Left ventricle myocardium inferior (tissue), 1 donor: ENCODE results near the gene FXR1. TPM values are rescaled to one million over a fixed set of nuclear protein-coding genes. Genes with fewer than 3 reads are reported as not detected.
A peak's percentile ranks its signal among the peaks of the same experiment; 100 is the strongest.
"Not testable (repeated sequence)": the region's sequence is repeated elsewhere in the genome, so short reads cannot be mapped to it uniquely, and the experiment has no call there.

Experiments
- DNase-seq: peaks from one replicate; pipeline ENCODE4 v3.0.0-alpha.2; 2020
- H3K27ac ChIP-seq: fragments of 200-600 bp; replicated peaks from 2 replicates; pipeline ENCODE4 v1.8.0; 2021
- H3K27me3 ChIP-seq: fragments of 200-600 bp; 2 replicates; pipeline ENCODE4 v1.8.0; 2021; ENCODE audit warnings: low read depth
- H3K36me3 ChIP-seq: fragments of 200-600 bp; 2 replicates; pipeline ENCODE4 v1.8.0; 2021
- H3K4me1 ChIP-seq: fragments of 200-600 bp; 2 replicates; pipeline ENCODE4 v1.8.0; 2021
- H3K4me3 ChIP-seq: fragments of 200-600 bp; 2 replicates; pipeline ENCODE4 v1.8.0; 2021; ENCODE audit warnings: mild to moderate bottlenecking, moderate library complexity
- H3K9me3 ChIP-seq: fragments of 200-600 bp; replicated peaks from 2 replicates; pipeline ENCODE4 v1.8.0; 2021
- intact Hi-C: fragments of 100-400 bp; cut with micrococcal nuclease; formaldehyde crosslinking; loops from one replicate; pipeline ENCODE4 v1.11.0; 2022
- long read RNA-seq: library from polyadenylated mRNA; unstranded; transcript quantifications from one replicate; pipeline ENCODE4 v2.0.0, GENCODE V29; 2021
- total RNA-seq: library from RNA; stranded (reverse); fragmentation: NEBNext Ultra II Directional; extraction: Animal tissue kit (Norgen Biotek cat#: 25700); gene quantifications from one replicate; pipeline ENCODE4 v1.2.1, GENCODE V29; 2021
- TF ChIP-seq, protein P1 (sequence below): fragments of 200-600 bp; IDR thresholded peaks from 2 replicates; pipeline ENCODE4 v1.8.0; 2021; ENCODE audit warnings: antibody characterized with exemption, mild to moderate bottlenecking, borderline replicate concordance
- donor health status: DM: no; HTN: yes; CAD: no; lungs with severe emphysema.

Gene FXR1
- 276 TPM for total RNA-seq
- long read RNA-seq, partial matches to known transcripts: 2 of 60 reads
- long read RNA-seq, other reads (novel, unspliced or antisense): 56 of 60 reads

DNA sequence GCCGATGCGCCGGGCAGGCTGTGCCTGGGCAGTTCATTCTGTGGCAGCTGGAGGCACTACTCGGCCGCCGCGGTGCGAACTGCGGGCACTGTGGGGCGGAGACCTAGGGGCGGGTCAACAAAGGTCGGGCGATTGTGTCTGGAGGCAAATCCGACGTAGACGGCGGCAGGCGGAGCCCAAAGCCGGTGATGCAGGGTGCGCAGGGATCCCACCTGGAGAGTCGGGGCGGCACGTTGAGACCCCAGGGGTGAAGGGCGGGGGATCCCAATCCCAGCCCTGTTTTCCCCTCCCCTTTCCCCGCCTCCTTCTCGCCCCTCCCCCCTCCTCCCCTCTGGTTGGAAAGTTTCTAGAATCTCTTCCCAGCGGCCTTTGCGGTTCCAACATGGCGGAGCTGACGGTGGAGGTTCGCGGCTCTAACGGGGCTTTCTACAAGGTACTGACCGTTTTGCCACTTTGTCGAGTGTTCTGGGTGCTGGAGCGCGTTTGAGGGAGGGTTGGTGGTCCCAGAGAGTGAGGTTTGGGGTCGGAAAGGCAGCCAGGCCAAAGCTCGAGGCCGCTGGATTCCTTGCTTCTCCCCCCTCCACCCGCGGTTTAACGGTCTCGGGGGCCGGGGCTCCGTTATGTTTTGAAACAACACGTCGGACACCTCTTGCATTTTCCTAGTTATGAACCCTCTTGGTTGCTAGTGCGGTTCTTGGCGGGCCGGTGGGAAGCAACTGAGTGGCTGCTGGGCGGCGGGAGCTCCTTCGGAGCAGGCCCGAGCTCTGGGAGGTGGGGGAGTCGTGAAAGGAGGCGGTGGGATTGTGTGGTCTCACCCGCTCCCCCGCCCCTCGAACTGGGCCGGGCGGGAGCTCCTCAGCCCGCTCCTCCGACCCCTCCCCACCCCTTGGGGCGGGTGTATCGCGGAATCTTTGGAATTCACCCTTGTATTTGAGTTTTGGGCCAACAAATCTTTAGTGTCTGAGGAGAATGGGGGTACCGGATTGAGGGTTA is at the start of gene FXR1:
TSS of gene FXR1 (plus strand) at position 367 of the 993 bp plus-strand sequence. CDS start at position 383, 16 bp downstream.
- TF ChIP-seq, protein P1, sequence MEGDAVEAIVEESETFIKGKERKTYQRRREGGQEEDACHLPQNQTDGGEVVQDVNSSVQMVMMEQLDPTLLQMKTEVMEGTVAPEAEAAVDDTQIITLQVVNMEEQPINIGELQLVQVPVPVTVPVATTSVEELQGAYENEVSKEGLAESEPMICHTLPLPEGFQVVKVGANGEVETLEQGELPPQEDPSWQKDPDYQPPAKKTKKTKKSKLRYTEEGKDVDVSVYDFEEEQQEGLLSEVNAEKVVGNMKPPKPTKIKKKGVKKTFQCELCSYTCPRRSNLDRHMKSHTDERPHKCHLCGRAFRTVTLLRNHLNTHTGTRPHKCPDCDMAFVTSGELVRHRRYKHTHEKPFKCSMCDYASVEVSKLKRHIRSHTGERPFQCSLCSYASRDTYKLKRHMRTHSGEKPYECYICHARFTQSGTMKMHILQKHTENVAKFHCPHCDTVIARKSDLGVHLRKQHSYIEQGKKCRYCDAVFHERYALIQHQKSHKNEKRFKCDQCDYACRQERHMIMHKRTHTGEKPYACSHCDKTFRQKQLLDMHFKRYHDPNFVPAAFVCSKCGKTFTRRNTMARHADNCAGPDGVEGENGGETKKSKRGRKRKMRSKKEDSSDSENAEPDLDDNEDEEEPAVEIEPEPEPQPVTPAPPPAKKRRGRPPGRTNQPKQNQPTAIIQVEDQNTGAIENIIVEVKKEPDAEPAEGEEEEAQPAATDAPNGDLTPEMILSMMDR: peak; percentile 94
- Histone ChIP-seq H3K4me1 (peaks cover 47% of the 10 kb centered on the region), H3K9me3 (no peaks in the 10 kb centered on the region), H3K36me3 (peaks cover 12% of the 10 kb centered on the region), H3K4me3 (peak within 1 kb of the TSS; percentile 82), H3K27ac (peak within 1 kb of the TSS; percentile 94), H3K27me3 (no peaks in the 10 kb centered on the region)
- peak; percentile 88 for DNase-seq
- intact Hi-C loops: no loop called here

DNA sequence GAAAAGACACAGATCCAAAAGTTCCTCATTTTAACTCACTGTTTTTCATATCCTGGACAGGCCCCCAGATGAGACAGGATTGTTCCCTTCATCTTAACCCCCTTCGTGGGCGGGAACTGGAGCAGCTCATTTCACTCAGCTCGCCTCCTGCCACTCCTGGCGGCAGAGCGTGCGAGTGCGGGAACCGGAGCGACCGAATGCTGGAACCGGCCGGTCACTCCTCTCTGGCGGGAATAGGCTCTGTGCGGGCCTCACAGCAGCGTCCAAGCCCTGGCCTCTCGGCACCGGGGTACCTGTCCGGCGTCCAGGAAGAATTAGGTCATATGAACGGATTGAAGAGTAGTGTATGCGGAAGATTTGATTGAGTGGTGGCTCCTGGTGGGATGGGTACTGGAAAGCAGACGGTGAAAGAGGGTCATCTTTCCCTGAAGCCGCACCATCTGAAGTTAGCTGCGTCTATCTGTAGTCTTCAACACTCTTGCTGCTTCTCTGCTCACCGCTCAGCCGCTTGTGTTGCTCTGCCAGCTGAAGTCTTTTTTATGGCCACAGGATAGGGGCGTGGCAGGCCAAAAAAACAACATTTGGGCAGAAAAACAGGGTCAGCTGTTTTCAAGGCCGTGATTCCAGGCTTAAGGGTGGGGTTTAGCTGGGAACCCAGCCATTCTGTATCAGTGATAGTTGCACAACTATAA is 42.3 kb upstream of the FXR1 start:
- Histone ChIP-seq H3K4me3 (peak overlapping the region; percentile 61), H3K36me3 (no peaks in the 10 kb centered on the region), H3K9me3 (peaks cover 12% of the 10 kb centered on the region), H3K27ac (peak overlapping the region; percentile 52), H3K27me3 (peaks cover 13% of the 10 kb centered on the region), H3K4me1 (peaks cover 12% of the 10 kb centered on the region)
- TF ChIP-seq, protein P1: no peak
- intact Hi-C loops: no loop called here
- DNase-seq: peak; percentile 25

DNA sequence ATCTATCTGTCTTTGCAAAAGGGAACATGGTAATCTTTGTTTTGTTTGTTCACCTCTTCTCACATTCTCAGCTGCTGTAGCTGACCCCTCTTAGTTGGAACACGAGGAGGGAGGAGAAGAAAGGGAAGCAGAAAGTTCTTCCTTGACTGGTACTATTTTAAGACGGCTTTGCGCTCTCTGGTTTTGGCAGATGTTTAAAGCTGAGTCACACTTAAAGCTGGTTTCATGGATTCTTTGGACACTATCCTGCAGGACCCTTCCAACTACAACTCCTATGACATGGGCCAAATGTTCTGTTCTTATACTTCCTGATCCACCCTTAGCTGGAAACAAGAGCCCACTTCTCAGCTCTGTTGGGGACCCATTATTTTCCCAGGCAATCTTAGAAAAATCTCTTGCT is 40.6 kb upstream of the FXR1 start:
- H3K4me3 ChIP-seq: no peak overlapping the region
- peaks cover 5% of the 10 kb centered on the region for H3K9me3 ChIP-seq
- no peak for DNase-seq
- peaks cover 13% of the 10 kb centered on the region for H3K27me3 ChIP-seq
- TF ChIP-seq, protein P1: no peak
- H3K27ac ChIP-seq: peak overlapping the region; percentile 54
- peaks cover 12% of the 10 kb centered on the region for H3K4me1 ChIP-seq
- H3K36me3 ChIP-seq: no peaks in the 10 kb centered on the region
- intact Hi-C loops: no loop called here

DNA sequence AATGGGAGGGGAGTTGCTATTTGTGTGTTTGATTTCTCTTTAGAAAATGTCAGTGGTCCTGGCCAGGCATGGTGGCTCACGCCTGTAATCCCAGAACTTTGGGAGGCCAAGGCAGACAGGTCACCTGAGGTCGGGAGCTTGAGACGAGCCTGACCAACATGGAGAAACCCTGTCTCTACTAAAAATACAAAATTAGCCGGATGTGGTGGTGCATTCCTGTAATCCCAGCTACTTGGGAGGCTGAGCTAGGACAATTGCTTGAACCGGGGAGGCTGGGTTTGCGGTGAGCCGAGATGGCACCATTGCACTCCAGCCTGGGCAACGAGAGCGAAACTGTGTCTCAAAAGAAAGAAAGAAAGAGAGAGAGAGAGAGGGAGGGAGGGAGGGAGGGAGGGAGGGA is 40.0 kb upstream of the FXR1 start:
- H3K36me3 ChIP-seq, intact Hi-C loops, H3K9me3 ChIP-seq, DNase-seq, H3K4me3 ChIP-seq: not testable (repeated sequence)
- H3K4me1 ChIP-seq: peaks cover 12% of the 10 kb centered on the region
- H3K27ac ChIP-seq: peak overlapping the region; percentile 32
- H3K27me3 ChIP-seq: peaks cover 13% of the 10 kb centered on the region

DNA sequence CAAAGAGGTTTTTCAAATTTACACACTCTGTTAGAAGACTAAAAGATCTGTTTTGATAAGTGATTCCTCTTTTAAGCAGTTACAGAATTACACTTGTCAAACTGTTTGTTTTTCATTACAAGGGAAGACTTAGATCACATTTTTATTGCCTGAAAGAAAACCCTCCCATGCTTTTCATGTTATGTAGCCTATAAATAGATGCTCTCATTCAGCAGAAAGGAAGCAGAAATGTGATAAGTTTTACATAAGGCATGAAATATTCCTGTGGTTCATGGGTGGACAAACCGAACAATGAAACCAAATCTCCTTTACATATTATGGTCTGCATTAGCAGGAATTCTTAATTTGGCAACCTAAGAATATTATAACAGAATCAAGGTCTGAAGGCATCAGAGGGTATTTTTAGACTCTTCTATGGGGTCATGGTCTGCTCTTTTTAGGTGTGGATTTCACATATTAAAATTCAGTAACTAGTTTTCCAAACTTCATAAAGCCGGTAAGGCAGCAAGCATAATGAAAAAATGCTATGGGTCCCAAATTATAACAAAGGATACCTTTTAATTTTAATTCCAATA is 37.3 kb upstream of the FXR1 start:
- peaks cover 3% of the 10 kb centered on the region for H3K27me3 ChIP-seq
- TF ChIP-seq, protein P1: no peak
- DNase-seq: no peak
- no peaks in the 10 kb centered on the region for H3K36me3 ChIP-seq
- H3K4me3 ChIP-seq: no peak overlapping the region
- no peaks in the 10 kb centered on the region for H3K9me3 ChIP-seq
- H3K27ac ChIP-seq: no peak overlapping the region
- intact Hi-C loops: no loop called here
- peaks cover 4% of the 10 kb centered on the region for H3K4me1 ChIP-seq
